H9 (cell line): Measurements from ENCODE around the gene STAC. TPM values are rescaled to one million over a fixed set of nuclear protein-coding genes. Genes with fewer than 3 reads are reported as not detected.

ENCODE experiments used
- DNase-seq: peaks from one replicate; pipeline ENCODE4 v3.0.0-alpha.2; 2017
- H2AFZ ChIP-seq: one replicate; pipeline ENCODE4 v1.6.1; 2013; ENCODE audit warnings: mild to moderate bottlenecking, low read length, control low read depth, moderate library complexity
- H2AK5ac ChIP-seq: 2 replicates; pipeline ENCODE4 v1.6.1; 2013; ENCODE audit warnings: low read length, control low read depth, mixed read lengths; ENCODE audit not compliant: insufficient read length
- H2BK120ac ChIP-seq: one replicate; pipeline ENCODE4 v1.6.1; 2013; ENCODE audit warnings: low read depth, mild to moderate bottlenecking, low read length, control low read depth, inconsistent platforms; ENCODE audit not compliant: poor library complexity, severe bottlenecking
- H2BK12ac ChIP-seq: 2 replicates; pipeline ENCODE4 v1.6.1; 2013; ENCODE audit warnings: low read length, control low read depth, mixed read lengths, low read depth; ENCODE audit not compliant: insufficient read length
- H2BK15ac ChIP-seq: 2 replicates; pipeline ENCODE4 v1.6.1; 2013; ENCODE audit warnings: low read depth, low read length, control low read depth
- H2BK20ac ChIP-seq: one replicate; pipeline ENCODE4 v1.6.1; 2013; ENCODE audit warnings: low read depth, mild to moderate bottlenecking, low read length, control low read depth, inconsistent platforms; ENCODE audit not compliant: poor library complexity, severe bottlenecking
- H2BK5ac ChIP-seq: 2 replicates; pipeline ENCODE4 v1.6.1; 2013; ENCODE audit warnings: low read length, control low read depth, mixed read lengths; ENCODE audit not compliant: insufficient read length
- H3K14ac ChIP-seq: 2 replicates; pipeline ENCODE4 v1.6.1; 2013; ENCODE audit warnings: low read length, control low read depth; ENCODE audit not compliant: insufficient read depth
- H3K18ac ChIP-seq: 2 replicates; pipeline ENCODE4 v1.6.1; 2013; ENCODE audit warnings: low read depth, mild to moderate bottlenecking, mixed read lengths, low read length, control low read depth; ENCODE audit not compliant: insufficient read length
- H3K23ac ChIP-seq: 2 replicates; pipeline ENCODE4 v1.6.1; 2013; ENCODE audit warnings: low read length, control low read depth, mixed read lengths, low read depth; ENCODE audit not compliant: insufficient read length
- H3K23me2 ChIP-seq: 2 replicates; pipeline ENCODE4 v1.6.1; 2013; ENCODE audit warnings: low read depth, mild to moderate bottlenecking, mixed read lengths, low read length, control low read depth; ENCODE audit not compliant: insufficient read length, poor library complexity, severe bottlenecking
- H3K27ac ChIP-seq: 2 replicates; pipeline ENCODE4 v1.5.1; 2013; ENCODE audit warnings: low read length, control low read depth, mixed read lengths, low read depth; ENCODE audit not compliant: insufficient read length
- H3K27me3 ChIP-seq: 2 replicates; pipeline ENCODE4 v1.6.1; 2013; ENCODE audit warnings: low read length, control low read depth, inconsistent platforms; ENCODE audit not compliant: insufficient read depth
- H3K4ac ChIP-seq: 2 replicates; pipeline ENCODE4 v1.6.1; 2013; ENCODE audit warnings: low read depth, mild to moderate bottlenecking, control low read depth, inconsistent platforms, low read length, moderate library complexity
- H3K4me1 ChIP-seq: 2 replicates; pipeline ENCODE4 v1.6.1; 2013; ENCODE audit warnings: low read length, control low read depth, inconsistent platforms; ENCODE audit not compliant: insufficient read depth
- H3K4me2 ChIP-seq: 2 replicates; pipeline ENCODE4 v1.6.1; 2013; ENCODE audit warnings: low read length, control low read depth, mixed read lengths; ENCODE audit not compliant: insufficient read length, insufficient read depth
- H3K56ac ChIP-seq: 2 replicates; pipeline ENCODE4 v1.6.1; 2013; ENCODE audit warnings: low read depth, mild to moderate bottlenecking, mixed read lengths, low read length, control low read depth; ENCODE audit not compliant: insufficient read length
- H3K79me1 ChIP-seq: 2 replicates; pipeline ENCODE4 v1.6.1; 2013; ENCODE audit warnings: low read depth, mild to moderate bottlenecking, moderate library complexity, low read length, control low read depth, inconsistent platforms; ENCODE audit not compliant: insufficient read depth, poor library complexity, severe bottlenecking
- H3K79me2 ChIP-seq: 2 replicates; pipeline ENCODE4 v1.6.1; 2013; ENCODE audit warnings: low read length, control low read depth, inconsistent platforms; ENCODE audit not compliant: insufficient read depth
- H3K9ac ChIP-seq: 2 replicates; pipeline ENCODE4 v1.6.1; 2013; ENCODE audit warnings: low read length, control low read depth, mixed read lengths; ENCODE audit not compliant: insufficient read length; ENCODE audit errors: extremely low read depth
- H3K9me3 ChIP-seq: one replicate; pipeline ENCODE4 v1.6.1; 2013; ENCODE audit warnings: low read depth, low read length, inconsistent platforms; ENCODE audit not compliant: control insufficient read depth
- H3T11ph ChIP-seq: one replicate; pipeline ENCODE4 v1.6.1; 2013; ENCODE audit warnings: mild to moderate bottlenecking, low read length, control low read depth, inconsistent platforms
- H4K20me1 ChIP-seq: one replicate; pipeline ENCODE4 v1.6.1; 2013; ENCODE audit not compliant: control insufficient read depth, insufficient read length, insufficient read depth
- H4K5ac ChIP-seq: 2 replicates; pipeline ENCODE4 v1.6.1; 2013; ENCODE audit warnings: low read depth, mild to moderate bottlenecking, mixed read lengths, low read length, control low read depth; ENCODE audit not compliant: insufficient read length
- H4K8ac ChIP-seq: replicated peaks from 2 replicates; pipeline ENCODE4 v1.6.1; 2013; ENCODE audit warnings: low read length, control low read depth, mixed read lengths, low read depth; ENCODE audit not compliant: insufficient read length
- H4K91ac ChIP-seq: 2 replicates; pipeline ENCODE4 v1.6.1; 2013; ENCODE audit warnings: low read depth, mild to moderate bottlenecking, moderate library complexity, mixed read lengths, low read length, control low read depth; ENCODE audit not compliant: insufficient read length
- H3K27ac Mint-ChIP-seq, 3 experiments: 2 replicates in 2 of 3; 3 replicates in 1 of 3; pipeline ENCODE4 v1.8.0; 2020 to 2021; ENCODE audit warnings: mixed read lengths in 3 of 3, mild to moderate bottlenecking in 1 of 3, moderate library complexity in 1 of 3
- H3K27me3 Mint-ChIP-seq: 2 replicates; pipeline ENCODE4 v1.8.0; 2021; ENCODE audit warnings: low read depth, mild to moderate bottlenecking, moderate library complexity, mixed read lengths
- H3K36me3 Mint-ChIP-seq, 3 experiments: 2 replicates in 2 of 3; 3 replicates in 1 of 3; pipeline ENCODE4 v1.8.0; 2020 to 2021; ENCODE audit warnings: low read depth in 3 of 3, mixed read lengths in 3 of 3; ENCODE audit not compliant: insufficient read depth in 1 of 3
- H3K4me1 Mint-ChIP-seq, 2 experiments: 2 replicates each; pipeline ENCODE4 v1.8.0; 2020; ENCODE audit warnings: mixed read lengths in 2 of 2
- H3K4me3 Mint-ChIP-seq, 2 experiments: 2 replicates in 1 of 2; 3 replicates in 1 of 2; pipeline ENCODE4 v1.8.0; 2020 to 2021; ENCODE audit warnings: mild to moderate bottlenecking in 2 of 2, mixed read lengths in 2 of 2, moderate library complexity in 1 of 2
- H3K9me3 Mint-ChIP-seq, 2 experiments: 2 replicates in 1 of 2; 3 replicates in 1 of 2; pipeline ENCODE4 v1.8.0; 2020; ENCODE audit warnings: mild to moderate bottlenecking in 2 of 2, mixed read lengths in 2 of 2, moderate library complexity in 1 of 2
- CTCF ChIP-seq: fragments of 200-600 bp; sonication (generic); conservative IDR thresholded peaks from 3 replicates; pipeline ENCODE4 v1.8.0; 2021; ENCODE audit warnings: antibody characterized with exemption, mild to moderate bottlenecking
- WGBS: extraction: QIAGEN DNeasy Blood & Tissue Kit; methylation state at CpG from one replicate; pipeline ENCODE4 v1.1.7; 2013; ENCODE audit warnings: missing lambda C conversion rate, low lambda C conversion rate, mixed read lengths; ENCODE audit not compliant: insufficient read length; ENCODE audit errors: extremely low coverage; 5-methylcytosine and 5-hydroxymethylcytosine counted together
- total RNA-seq: library from RNA; stranded (reverse); gene quantifications from 2 replicates; pipeline ENCODE4 v1.2.1, GENCODE V29; 2021

The STAC gene
- total RNA-seq, 1 experiment from 2014 or later = 3.0 TPM

- Histone ChIP-seq H4K20me1 (no peaks in the 10 kb centered on the region), H3K14ac (no peak overlapping the region), H2BK15ac (no peak overlapping the region), H3K27me3 (no peaks in the 10 kb centered on the region), H3K4me2 (no peak overlapping the region), H2BK20ac (no peak overlapping the region), H3K18ac (no peak overlapping the region), H3K9me3 (no peaks in the 10 kb centered on the region), H3K79me2 (no peaks in the 10 kb centered on the region), H3T11ph (no peak overlapping the region), H4K91ac (no peak overlapping the region), H3K4me1 (0 out of 2 replicates have a peak, but pooled peaks cover 3% of the 10 kb centered on the region), H3K56ac (no peak overlapping the region), H2BK12ac (no peak overlapping the region), H2AFZ (no peak overlapping the region), H3K23ac (no peak overlapping the region), H4K8ac (no peak overlapping the region), H2AK5ac (no peak overlapping the region), H3K4ac (no peak overlapping the region), H3K27ac (no peak overlapping the region), H4K5ac (no peak overlapping the region), H2BK120ac (no peak overlapping the region), H3K79me1 (no peaks in the 10 kb centered on the region), H2BK5ac (no peak overlapping the region), H3K9ac (no peak overlapping the region), H3K23me2 (no peaks in the 10 kb centered on the region)
- Mint-ChIP-seq H3K27ac (no peak overlapping the region; a peak in 1 of 7 replicates), H3K36me3 (peaks cover 0 to 11% (median 5%) of the 10 kb centered on the region in 3 experiments; a peak in 4 of 7 replicates), H3K4me3 (no peak overlapping the region), H3K9me3 (no peaks in the 10 kb centered on the region; a peak in 1 of 5 replicates), H3K27me3 (no peaks in the 10 kb centered on the region), H3K4me1 (peaks cover 10 to 15% of the 10 kb centered on the region in 2 experiments)
- WGBS = no CpG with 5 or more reads among the region's 4 CpGs
- DNase-seq = no peak
- TF ChIP-seq CTCF = no peak
Observed at GRCh38 chr3:36489101-36489500, 108.8 kb downstream of the STAC start.
